Mesothelial cell of epicardium (in vitro differentiated cells): ENCODE measurements around the gene ANKRD45. TPM values are rescaled to one million over a fixed set of nuclear protein-coding genes. Genes with fewer than 3 reads are reported as not detected.
"Not testable (repeated sequence)": the region's sequence is repeated elsewhere in the genome, so short reads cannot be mapped to it uniquely, and the experiment has no call there.

ENCODE experiments used
- DNase-seq, 2 experiments: peaks; one replicate each; pipeline ENCODE4 v3.0.0; 2021; ENCODE audit warnings: low spot score in 2 of 2; ENCODE audit not compliant: unreplicated experiment in 2 of 2
- H3K27ac Mint-ChIP-seq: 2 replicates; pipeline ENCODE4 v1.8.0; 2021; ENCODE audit warnings: mixed read lengths
- H3K27me3 Mint-ChIP-seq: 2 replicates; pipeline ENCODE4 v1.8.0; 2021; ENCODE audit warnings: low read depth, mixed read lengths
- H3K36me3 Mint-ChIP-seq: 2 replicates; pipeline ENCODE4 v1.8.0; 2021; ENCODE audit warnings: mixed read lengths
- H3K4me1 Mint-ChIP-seq: 2 replicates; pipeline ENCODE4 v1.8.0; 2021; ENCODE audit warnings: mixed read lengths
- H3K4me3 Mint-ChIP-seq: 2 replicates; pipeline ENCODE4 v1.8.0; 2021; ENCODE audit warnings: mild to moderate bottlenecking, moderate library complexity, mixed read lengths
- H3K9me3 Mint-ChIP-seq: 2 replicates; pipeline ENCODE4 v1.8.0; 2021; ENCODE audit warnings: mixed read lengths
- CTCF ChIP-seq: fragments of 200-600 bp; sonication (generic); IDR thresholded peaks from one replicate; pipeline ENCODE4 v1.5.0; 2021; ENCODE audit warnings: antibody characterized with exemption; ENCODE audit not compliant: unreplicated experiment
- total RNA-seq: library from RNA; stranded (reverse); gene quantifications from 3 replicates; pipeline ENCODE4 v1.2.1, GENCODE V29; 2021

The ANKRD45 gene
- total RNA-seq, 1 donor from 2014 or later, result 0.60 TPM

- peaks cover 16% of the 10 kb centered on the region for H3K9me3 Mint-ChIP-seq
- H3K4me1 Mint-ChIP-seq, result no peaks in the 10 kb centered on the region
- DNase-seq, result no peak
- TF ChIP-seq CTCF, result no peak
- H3K36me3 Mint-ChIP-seq, result no peaks in the 10 kb centered on the region
- H3K27ac Mint-ChIP-seq, result no peak overlapping the region
- peaks cover 1% of the 10 kb centered on the region for H3K27me3 Mint-ChIP-seq
- no peak overlapping the region for H3K4me3 Mint-ChIP-seq
These were observed 97.3 kb downstream of the ANKRD45 start for GRCh38 chr1:173572201-173572873.

DNA sequence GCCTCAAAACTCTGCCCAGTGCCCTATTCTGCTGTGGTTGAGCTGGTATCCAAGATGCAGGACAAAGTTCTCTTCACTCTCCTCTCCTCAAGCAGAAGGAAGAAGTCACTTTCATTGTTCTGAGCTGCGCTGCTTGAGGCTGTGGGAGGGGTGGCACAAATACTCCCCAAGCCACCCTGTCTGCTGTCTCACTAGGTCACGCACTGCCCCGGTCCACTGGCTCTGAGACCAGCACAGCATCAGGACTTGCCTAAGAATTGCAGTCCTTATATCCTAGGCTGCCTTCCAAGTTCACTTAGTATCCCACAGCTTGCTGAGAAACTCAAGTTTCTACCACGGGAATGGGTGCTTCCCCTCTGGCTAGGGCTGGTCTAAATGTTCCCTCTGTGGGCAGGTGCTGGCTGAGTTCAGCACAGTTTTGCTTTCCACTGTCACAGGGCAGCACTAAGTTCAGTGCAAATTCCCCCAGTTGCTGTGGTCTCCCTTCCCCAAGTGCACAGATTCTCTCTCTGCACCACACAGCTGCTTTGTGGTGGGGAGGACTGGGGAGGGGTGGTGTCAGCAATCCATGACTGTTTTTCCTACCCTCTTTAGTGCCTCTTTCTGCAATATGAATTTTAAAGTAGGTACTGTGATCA is 99.2 kb downstream of the ANKRD45 start:
- Mint-ChIP-seq H3K27me3 (peaks cover 1% of the 10 kb centered on the region), H3K4me1 (no peaks in the 10 kb centered on the region), H3K36me3 (no peaks in the 10 kb centered on the region), H3K9me3 (peaks cover 32% of the 10 kb centered on the region), H3K4me3 (no peak overlapping the region), H3K27ac (no peak overlapping the region)
- no peak for TF ChIP-seq CTCF
- no peak for DNase-seq

DNA sequence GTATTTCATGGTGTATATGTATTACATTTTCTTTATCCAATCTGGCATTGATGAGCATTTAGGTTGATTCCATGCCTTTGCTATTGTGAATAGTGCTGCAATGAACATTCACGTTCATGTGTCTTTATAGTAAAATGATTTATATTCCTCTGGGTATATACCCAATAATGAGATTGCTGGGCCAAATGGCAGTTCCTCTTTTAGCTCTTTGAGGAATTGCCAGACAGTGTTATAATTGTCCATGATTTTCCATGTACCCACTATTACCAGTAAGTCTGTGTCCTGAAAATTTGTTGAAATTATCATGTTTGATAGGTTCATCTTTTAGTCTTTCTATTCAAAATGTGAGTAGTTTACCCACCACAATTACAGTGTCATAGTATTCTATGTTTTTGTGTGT is 101.2 kb downstream of the ANKRD45 start:
- no peaks in the 10 kb centered on the region for H3K4me1 Mint-ChIP-seq
- DNase-seq, result no peak
- no peaks in the 10 kb centered on the region for H3K36me3 Mint-ChIP-seq
- peaks cover 1% of the 10 kb centered on the region for H3K27me3 Mint-ChIP-seq
- H3K4me3 Mint-ChIP-seq, result no peak overlapping the region
- no peak for TF ChIP-seq CTCF
- H3K9me3 Mint-ChIP-seq, result peaks cover 44% of the 10 kb centered on the region
- no peak overlapping the region for H3K27ac Mint-ChIP-seq

DNA sequence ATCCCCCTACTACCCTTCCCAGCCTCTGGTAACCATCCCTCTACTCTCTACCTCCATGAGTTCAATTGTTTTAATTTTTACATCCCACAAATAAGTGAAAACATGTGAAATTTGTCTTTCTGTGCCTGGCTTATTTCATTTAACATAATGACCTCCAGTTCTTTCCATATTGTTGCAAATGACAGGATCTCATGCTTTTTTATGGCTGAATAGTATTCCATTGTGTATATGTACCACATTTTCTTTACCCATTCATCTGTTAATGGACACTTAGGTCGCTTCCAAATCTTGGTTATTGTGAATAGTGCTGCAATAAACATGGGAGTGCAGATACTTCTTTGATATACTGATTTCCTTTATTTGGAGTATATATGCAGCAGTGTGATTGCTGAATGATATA is 105.8 kb downstream of the ANKRD45 start:
- DNase-seq, H3K4me3 Mint-ChIP-seq, H3K27ac Mint-ChIP-seq, H3K36me3 Mint-ChIP-seq, H3K4me1 Mint-ChIP-seq, H3K27me3 Mint-ChIP-seq: not testable (repeated sequence)
- H3K9me3 Mint-ChIP-seq, result peaks cover 41% of the 10 kb centered on the region

DNA sequence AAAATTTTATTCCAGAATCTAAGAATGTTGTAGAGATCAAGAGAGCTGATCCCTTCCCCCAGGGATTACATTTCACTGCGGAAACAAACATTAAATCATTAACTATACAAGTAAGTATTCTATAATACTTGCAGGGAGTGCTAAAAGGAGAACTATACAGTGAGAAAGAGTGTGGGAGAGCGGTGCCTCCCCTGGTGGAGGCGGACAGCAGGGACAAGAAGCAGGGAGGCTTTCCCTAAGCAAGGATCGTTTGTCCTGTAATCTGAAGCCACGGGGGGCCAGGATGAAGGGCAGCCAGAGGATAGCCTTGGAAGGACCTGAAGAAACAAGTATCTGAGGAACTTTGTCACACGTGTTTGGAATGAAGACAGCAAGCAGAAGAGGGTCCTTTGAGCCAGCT is 106.8 kb downstream of the ANKRD45 start:
- Mint-ChIP-seq H3K4me3 (no peak overlapping the region), H3K9me3 (peaks cover 33% of the 10 kb centered on the region), H3K36me3 (no peaks in the 10 kb centered on the region), H3K27ac (no peak overlapping the region), H3K4me1 (no peaks in the 10 kb centered on the region), H3K27me3 (peaks cover 1% of the 10 kb centered on the region)
- no peak for DNase-seq
- TF ChIP-seq CTCF, result no peak

DNA sequence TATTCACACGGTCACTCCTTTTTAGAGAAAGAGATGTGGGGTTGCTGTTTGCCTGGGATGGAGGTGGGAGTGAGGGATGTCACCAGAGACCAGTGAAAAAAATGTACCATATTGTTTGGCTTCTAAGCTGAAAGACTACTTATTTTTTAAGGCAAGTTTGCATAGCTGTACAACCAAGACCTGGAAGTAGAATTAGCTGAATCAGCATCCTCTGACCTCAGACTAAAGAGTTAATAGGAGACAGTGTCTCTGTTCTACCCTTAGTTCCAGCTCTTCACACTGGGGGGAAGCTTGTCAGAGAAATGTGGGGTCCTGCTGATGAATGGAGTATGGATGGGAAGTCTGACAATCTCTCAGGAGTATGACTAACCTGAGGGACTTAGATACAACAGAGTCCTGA is 108.4 kb downstream of the ANKRD45 start:
- Mint-ChIP-seq H3K27ac (no peak overlapping the region), H3K4me1 (no peaks in the 10 kb centered on the region), H3K27me3 (no peaks in the 10 kb centered on the region), H3K4me3 (no peak overlapping the region), H3K9me3 (peaks cover 18% of the 10 kb centered on the region), H3K36me3 (no peaks in the 10 kb centered on the region)
- no peak for DNase-seq
- no peak for TF ChIP-seq CTCF
